Activated CD4-positive, alpha-beta memory T cell treated with anti-CD3 and anti-CD28 coated beads, Interleukin-2, amount 10 ng/mL, durations not matched to agents 7 days and 5 days (primary cell): ENCODE measurements around the gene UNC93A. TPM values are rescaled to one million over a fixed set of nuclear protein-coding genes. Genes with fewer than 3 reads are reported as not detected.
"Not testable (repeated sequence)": the region's sequence is repeated elsewhere in the genome, so short reads cannot be mapped to it uniquely, and the experiment has no call there.

ENCODE experiments used
- CTCF ChIA-PET: fragments of 350-600 bp; sonication (Branson Sonifier 250); formaldehyde crosslinking; loops from one replicate; lab custom pipeline; 2021; ENCODE audit warnings: antibody characterized with exemption, inconsistent platforms; lab: Charles Lee
- POLR2A ChIA-PET: fragments of 350-600 bp; sonication (Branson Sonifier 250); formaldehyde crosslinking; loops from one replicate; lab custom pipeline; 2021; ENCODE audit warnings: antibody characterized with exemption; lab: Charles Lee
- DNase-seq: peaks from one replicate; pipeline ENCODE4 v3.0.0-alpha.2; 2020
- H3K27ac Mint-ChIP-seq: one replicate; pipeline ENCODE4 v1.8.0; 2021; ENCODE audit warnings: mild to moderate bottlenecking, mixed read lengths
- H3K27me3 Mint-ChIP-seq: one replicate; pipeline ENCODE4 v1.8.0; 2021; ENCODE audit warnings: mixed read lengths
- H3K36me3 Mint-ChIP-seq: one replicate; pipeline ENCODE4 v1.8.0; 2021; ENCODE audit warnings: low read depth, mixed read lengths
- H3K4me1 Mint-ChIP-seq: one replicate; pipeline ENCODE4 v1.8.0; 2021; ENCODE audit warnings: mixed read lengths
- H3K4me3 Mint-ChIP-seq: one replicate; pipeline ENCODE4 v1.8.0; 2021; ENCODE audit warnings: mild to moderate bottlenecking, mixed read lengths
- H3K9me3 Mint-ChIP-seq: one replicate; pipeline ENCODE4 v1.8.0; 2021; ENCODE audit warnings: mixed read lengths
- total RNA-seq, 2 experiments: library from RNA; stranded (reverse); gene quantifications; one replicate each; pipeline ENCODE4 v1.2.3, GENCODE V29; 2021

The UNC93A gene
- total RNA-seq, 2 experiments from 2014 or later = not detected

GRCh38 chr6:167350275-167350696 lies 59.2 kb downstream of the UNC93A start:
- ChIA-PET POLR2A (interaction anchor here (1.3 kb wide), 1 partner anchor 19 kb away, joined by 3 read pairs; no protein-coding TSS in a partner anchor), CTCF (interaction anchor here (1.7 kb wide), 1 partner anchor 480 kb away, joined by 6 read pairs; no protein-coding TSS in a partner anchor)
- H3K27me3 Mint-ChIP-seq = peaks cover 49% of the 10 kb centered on the region
- peaks cover 4% of the 10 kb centered on the region for H3K36me3 Mint-ChIP-seq
- peak overlapping the region; percentile 16 for H3K27ac Mint-ChIP-seq
- H3K4me1 Mint-ChIP-seq = peaks cover 29% of the 10 kb centered on the region
- no peaks in the 10 kb centered on the region for H3K9me3 Mint-ChIP-seq
- H3K4me3 Mint-ChIP-seq = peak overlapping the region; percentile 54
- no peak for DNase-seq

- Mint-ChIP-seq H3K27me3 (peaks cover 48% of the 10 kb centered on the region), H3K9me3 (no peaks in the 10 kb centered on the region), H3K4me3 (peak overlapping the region; percentile 73), H3K36me3 (peaks cover 4% of the 10 kb centered on the region), H3K27ac (peak overlapping the region; percentile 88), H3K4me1 (peaks cover 29% of the 10 kb centered on the region)
- ChIA-PET POLR2A (interaction anchor here (0.7 to 1.6 kb wide), 7 partner anchors 22 to 477 kb away, joined by 3 to 5 read pairs (median 4); no protein-coding TSS in a partner anchor), CTCF (interaction anchor here (0.6 to 2.2 kb wide), 22 partner anchors 10 to 633 kb away, joined by 3 to 15 read pairs (median 4); partner anchors contain the start of genes CCR6 and UNC93A)
- DNase-seq = peak; percentile 92
These were observed 59.9 kb downstream of the UNC93A start for GRCh38 chr6:167350731-167351655.

DNA sequence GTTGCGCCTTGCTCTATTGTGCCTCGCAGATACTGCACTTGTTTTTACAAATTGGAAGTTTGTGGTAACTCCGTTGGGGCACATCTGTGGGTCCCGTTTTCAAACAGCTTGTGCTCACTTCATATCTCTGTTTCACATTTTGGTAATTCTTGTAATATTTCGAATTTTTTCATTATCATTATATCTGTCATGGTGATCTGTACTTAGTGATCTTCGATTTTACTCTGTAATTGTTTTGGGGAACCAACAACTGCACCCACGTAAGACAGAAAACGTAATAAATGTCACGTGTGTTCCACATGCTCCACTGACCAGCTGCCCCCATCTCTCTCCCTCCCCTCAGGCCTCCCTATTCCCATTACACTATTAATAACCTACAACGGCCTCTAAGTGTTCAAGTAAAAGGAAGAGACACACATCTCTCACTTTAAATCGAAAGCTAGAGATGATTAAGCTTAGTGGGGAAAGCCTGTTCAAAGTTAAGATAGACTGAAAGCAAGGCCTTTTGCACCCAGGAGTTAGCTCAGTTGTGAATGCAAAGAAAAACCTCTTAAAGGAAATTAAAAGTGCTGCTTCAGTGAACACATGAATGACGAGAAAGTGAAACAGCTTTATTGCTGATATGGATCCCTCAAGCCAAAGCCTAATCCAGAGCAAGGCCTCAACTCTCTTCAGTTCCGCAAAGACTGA lies 60.7 kb downstream of the UNC93A start:
- Mint-ChIP-seq H3K4me1 (peaks cover 29% of the 10 kb centered on the region), H3K36me3 (peaks cover 4% of the 10 kb centered on the region), H3K27me3 (peaks cover 48% of the 10 kb centered on the region), H3K4me3 (peak overlapping the region; percentile 73), H3K27ac (peak overlapping the region; percentile 88), H3K9me3 (no peaks in the 10 kb centered on the region)
- ChIA-PET POLR2A (interaction anchor here (0.7 to 1.6 kb wide), 7 partner anchors 23 to 476 kb away, joined by 3 to 5 read pairs (median 4); no protein-coding TSS in a partner anchor), CTCF (interaction anchor here (0.7 to 2.2 kb wide), 19 partner anchors 10 to 595 kb away, joined by 3 to 15 read pairs (median 4); partner anchors contain the start of genes CCR6 and UNC93A)
- DNase-seq = no peak

DNA sequence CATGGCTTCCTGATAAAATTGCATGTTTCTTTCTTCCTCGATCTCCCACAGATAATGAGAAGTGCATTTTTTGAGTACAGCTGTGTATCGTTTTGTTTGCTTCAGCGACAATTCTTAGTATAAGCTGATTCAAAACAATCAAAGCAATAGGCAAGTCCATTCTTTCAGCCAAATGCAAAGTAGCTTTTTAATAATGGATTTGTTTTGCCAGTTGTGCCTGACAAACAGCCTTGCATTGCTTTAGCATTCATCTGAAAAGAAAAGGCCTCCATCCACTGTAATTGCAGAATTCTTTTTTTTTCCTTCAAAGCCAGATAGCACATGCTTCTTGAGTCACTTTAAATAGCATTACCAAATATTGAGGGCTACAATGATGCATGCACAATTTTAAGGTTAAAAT lies 65.8 kb downstream of the UNC93A start:
- no peaks in the 10 kb centered on the region for H3K9me3 Mint-ChIP-seq
- no peak overlapping the region for H3K27ac Mint-ChIP-seq
- H3K4me3 Mint-ChIP-seq = no peak overlapping the region
- H3K4me1 Mint-ChIP-seq = peaks cover 6% of the 10 kb centered on the region
- DNase-seq = no peak
- CTCF ChIA-PET = no interaction called here
- H3K36me3 Mint-ChIP-seq = peaks cover 4% of the 10 kb centered on the region
- peaks cover 39% of the 10 kb centered on the region for H3K27me3 Mint-ChIP-seq
- POLR2A ChIA-PET = no interaction called here

- POLR2A ChIA-PET, H3K36me3 Mint-ChIP-seq, H3K27ac Mint-ChIP-seq, H3K4me1 Mint-ChIP-seq, CTCF ChIA-PET, H3K4me3 Mint-ChIP-seq, DNase-seq, H3K9me3 Mint-ChIP-seq: not testable (repeated sequence)
- peaks cover 38% of the 10 kb centered on the region for H3K27me3 Mint-ChIP-seq
These were observed 67.3 kb downstream of the UNC93A start for GRCh38 chr6:167358394-167358793.

DNA sequence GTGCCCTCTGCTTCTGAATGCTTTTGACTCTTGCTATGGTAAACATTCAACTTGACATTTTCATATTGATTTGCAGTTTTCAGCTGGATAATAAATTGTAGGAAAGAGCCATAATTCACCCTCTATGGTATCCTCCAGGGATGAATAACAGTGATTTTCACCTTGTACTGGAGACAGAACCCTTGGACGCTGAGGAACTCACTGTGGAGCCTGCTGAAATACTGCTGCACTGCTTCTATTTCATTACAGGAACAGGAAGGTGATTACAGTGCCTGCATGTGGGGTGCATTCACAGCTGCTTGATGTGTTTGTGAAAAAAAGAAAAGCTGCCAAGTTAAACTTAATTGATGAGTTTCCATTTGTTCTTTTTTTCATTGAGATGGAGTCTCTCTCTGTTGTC lies 70.1 kb downstream of the UNC93A start:
- not testable (repeated sequence) for DNase-seq, H3K4me3 Mint-ChIP-seq
- CTCF ChIA-PET = interaction anchor here (1.4 kb wide), 1 partner anchor 10 kb away, joined by 6 read pairs; no protein-coding TSS in a partner anchor

More for the DNA sequence above, 70.1 kb downstream of the UNC93A start:
- POLR2A ChIA-PET, H3K36me3 Mint-ChIP-seq, H3K4me1 Mint-ChIP-seq, H3K9me3 Mint-ChIP-seq, H3K27ac Mint-ChIP-seq: not testable (repeated sequence)
- H3K27me3 Mint-ChIP-seq = peaks cover 30% of the 10 kb centered on the region

Other genes with a start within 250 kb of the UNC93A start
- 10 to 100 TPM; 20.0 to 20.3 TPM for gene CCR6, start 168.2 kb upstream of the UNC93A start, total RNA-seq
- gene GPR31, start 133.3 kb upstream of the UNC93A start, total RNA-seq = not detected
- gene TTLL2, start 33.8 kb downstream of the UNC93A start, total RNA-seq = not detected